GM21825 (cell line): Measurements from ENCODE around the gene RNF26.

Experiments
- ATAC-seq: cut with Tn5 transposase; IDR thresholded peaks from one replicate; pipeline ENCODE4 v1.9.1; 2021; ENCODE audit warnings: mild to moderate bottlenecking, moderate library complexity; ENCODE audit not compliant: unreplicated experiment

RNF26 gene

DNA sequence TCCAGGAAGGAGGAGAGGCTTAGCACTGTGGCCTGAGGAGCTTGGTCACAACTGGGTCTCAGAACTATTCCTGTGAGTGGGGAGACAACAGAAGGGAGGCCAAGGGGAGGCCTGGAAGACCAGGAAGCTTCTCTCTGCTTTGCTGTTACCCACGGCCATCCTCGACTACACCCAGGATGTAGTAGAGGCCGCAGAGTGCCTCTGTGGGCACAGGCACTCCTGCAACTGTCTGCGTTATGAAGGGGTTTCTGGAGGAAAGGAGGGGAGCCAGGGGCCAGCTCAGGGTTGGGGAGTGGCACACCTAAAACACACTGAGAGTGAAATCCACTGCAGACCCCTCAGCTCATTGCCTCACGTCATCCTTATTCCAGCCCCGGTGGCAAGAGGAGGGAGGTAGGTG is 16.0 kb downstream of the RNF26 start:
- ATAC-seq, result no peak

DNA sequence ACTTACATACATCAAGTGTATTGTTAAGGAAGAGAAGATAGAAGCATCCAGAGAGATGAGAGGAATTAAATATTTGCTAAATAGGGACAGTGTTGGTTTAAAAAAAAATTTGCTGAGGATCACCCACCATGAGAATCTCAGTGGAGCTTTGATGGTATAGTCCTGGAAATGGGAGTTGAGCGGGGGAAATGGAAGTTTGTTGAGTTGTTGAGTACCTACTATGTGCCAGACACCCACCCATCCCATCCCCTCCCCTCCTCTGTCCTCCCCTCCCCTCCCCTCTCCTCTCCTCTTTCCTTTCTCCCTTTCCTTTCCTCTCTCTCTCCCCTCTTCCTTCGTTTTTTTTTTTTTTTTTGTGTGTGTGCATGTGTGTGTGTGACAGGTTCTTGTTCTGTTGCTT is 16.9 kb downstream of the RNF26 start:
- ATAC-seq, result no peak

DNA sequence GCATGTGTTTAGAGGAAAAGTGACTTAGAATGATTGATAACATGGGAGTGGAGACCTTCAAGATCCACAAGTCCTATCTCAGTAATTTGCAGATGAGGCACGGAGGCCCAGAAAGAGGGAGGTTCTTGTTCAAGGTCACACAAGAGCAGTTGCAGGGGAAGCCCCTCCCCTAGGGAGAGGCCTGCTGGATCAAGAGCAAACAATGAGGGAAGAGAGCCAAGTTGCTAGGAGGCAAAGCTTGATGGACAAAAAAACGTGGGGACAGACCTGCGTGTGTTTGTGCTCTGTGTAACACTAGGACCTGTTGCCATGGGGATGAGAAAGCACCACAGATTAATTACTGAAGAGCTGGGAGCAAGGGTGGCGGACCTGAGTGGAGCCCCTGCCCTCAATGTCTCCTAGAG is 18.5 kb downstream of the RNF26 start:
- no peak for ATAC-seq

DNA sequence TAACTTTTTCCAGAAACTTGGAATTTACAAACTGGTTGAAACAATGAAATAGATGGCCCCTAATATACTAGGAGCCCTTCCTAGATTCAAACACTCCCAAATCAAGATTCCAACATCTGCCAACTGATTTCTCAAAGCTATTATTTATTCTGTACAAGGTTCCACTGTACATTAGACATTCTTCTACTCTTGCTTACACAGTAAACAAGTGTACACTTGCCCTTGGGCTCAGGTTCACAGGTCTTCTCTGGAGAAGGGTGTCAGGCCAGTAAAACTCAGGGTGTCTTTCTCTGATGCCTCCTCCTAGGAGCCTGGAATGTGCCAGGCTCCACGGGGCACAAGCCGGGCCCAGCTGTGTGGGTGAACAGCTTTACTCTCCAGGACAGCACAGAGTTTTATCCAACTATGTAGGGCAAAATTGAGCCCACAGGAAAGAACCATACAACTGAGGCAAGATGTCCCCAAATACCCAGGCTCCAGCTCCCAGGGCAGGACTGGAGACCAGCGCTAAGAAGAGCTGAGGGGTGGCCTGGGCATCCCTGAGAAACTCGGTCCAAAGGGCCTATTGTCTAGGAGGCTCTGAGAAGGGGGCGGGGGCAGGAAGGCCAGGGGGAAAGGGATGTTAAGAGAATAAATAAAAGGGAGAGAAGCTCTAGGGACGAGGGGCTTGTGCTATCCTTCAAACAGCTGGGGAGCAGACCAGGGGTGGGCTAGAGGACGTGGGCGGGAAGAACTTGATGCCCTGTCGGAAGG is 20.9 kb downstream of the RNF26 start:
- ATAC-seq, result no peak

DNA sequence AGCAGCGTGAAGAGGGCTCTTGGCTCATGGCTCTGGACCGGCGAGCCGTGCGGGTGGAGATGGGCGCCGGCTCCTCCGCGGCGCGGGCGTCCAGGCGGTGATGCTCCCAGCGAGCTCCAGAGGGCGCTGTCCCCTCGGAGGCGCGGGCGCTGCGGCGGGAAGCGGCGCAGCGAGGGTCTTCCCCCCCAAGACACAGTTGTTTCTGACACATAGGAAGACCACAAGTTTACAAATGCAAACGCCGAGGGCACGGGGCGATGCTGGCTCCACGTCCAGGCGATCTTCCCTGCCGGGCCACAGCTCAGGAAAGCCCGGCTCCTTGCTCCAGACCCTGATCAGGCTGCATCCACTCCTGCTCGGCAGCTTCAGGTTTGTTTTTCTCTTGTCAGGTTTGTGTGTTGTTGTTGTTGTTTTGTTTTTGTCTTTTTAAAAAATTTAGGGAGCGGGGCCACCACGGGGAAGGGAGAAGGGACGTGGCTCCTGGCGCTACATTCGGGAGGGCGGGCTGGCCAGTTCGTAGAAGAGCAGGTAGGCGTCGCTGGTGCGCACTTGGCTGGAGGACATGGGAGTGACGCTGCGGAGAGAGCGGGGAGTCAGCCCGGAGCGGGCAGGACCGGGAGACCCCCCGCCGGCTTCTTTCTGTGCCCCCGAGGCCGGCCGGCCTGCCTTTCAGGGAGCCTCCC is 22.2 kb downstream of the RNF26 start:
- ATAC-seq, result peak; percentile 63

DNA sequence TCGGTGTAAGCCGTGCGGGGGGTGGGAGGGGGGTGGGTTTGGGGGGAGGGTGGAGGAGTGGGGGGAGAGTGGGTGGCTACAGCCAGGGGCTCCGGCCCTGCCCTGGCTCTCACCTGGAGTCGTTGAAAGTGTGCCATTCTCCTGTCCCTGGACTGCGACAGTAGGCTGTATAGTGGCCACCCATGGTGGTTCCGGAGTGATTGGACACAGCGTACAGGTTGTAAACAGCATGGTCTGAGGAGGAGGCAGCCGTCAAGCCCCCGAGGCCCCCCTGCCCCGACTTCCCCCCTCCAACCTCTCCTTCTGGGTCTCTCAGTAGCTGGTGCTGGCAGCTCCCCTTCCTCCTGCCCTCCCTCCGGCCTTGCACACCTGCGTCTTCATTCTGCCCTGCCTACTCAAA is 22.7 kb downstream of the RNF26 start:
- no peak for ATAC-seq

DNA sequence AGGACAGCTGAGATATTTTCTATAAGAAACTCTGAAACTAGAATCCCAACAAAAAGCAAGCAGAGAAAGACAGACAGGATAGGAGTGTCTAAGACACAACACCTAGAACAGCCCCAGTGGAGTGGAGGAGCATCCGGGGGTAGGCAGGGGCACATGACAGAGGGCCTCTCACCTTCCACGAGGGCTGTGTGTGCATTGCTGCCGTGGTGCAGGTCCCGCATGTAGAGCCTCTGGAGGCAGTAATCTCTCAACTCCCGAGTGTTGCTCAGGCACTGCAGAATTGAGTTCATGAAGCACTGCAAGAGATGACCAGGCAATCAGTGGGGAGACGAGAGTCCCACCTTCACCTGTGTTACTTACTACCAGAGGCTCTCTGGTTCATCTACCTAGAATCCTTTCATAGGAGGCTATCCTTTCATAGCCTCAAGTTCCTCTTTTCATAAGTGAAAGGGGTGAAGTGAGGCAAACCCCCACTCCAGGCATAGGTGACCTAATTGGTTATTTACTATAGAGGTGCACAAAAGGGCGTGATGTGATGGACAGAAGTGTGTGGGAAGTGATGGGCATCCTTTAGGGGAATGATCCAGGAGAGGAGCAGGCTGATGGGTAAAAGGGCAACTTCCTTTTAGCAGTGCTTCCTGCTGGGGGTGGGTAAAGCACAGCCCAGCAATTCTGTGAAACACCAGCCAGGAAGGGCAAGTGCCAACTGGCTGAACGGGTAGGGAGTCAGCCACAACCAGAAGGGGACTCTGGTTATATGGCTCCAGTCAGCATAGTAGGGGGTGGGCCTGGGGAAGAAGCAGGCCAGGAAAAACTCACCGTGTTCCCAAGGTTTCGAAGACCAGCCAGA is 25.3 kb downstream of the RNF26 start:
- ATAC-seq, result no peak

DNA sequence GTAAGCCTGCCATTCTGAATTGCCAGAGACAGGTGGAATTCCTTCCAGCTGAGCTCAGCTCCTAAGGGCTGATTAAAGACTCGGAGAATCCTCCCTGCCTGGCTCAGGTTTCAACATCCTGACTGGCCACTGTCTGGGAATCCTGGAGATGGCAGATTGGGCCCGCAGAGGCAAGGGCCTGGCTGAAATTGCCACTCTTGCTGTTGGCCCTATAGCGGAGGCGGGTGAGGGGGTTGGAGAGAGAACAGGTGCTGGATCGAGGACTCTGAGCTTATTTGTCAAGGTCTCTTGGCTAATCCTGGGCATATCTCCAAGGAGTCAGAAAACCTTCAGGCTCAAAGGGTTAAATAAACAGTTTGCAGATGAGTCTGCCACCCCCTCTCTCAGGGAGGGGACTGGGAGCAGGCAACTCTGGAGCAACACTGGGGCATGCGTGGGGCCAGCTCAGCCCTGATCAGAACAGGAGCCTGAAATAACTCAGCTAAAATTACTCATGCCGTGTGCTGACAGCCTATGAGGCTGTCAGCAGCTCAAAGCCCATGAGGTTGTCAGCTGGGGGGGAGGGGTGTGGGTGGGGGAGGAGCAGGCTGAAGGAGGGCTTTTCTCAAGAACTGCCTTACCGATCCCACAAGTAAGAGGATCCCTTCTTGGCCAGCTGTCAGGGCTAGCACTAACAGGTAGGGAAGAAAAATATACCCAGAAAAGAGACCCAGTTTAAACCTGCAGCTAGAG is 26.9 kb downstream of the RNF26 start:
- ATAC-seq, result no peak

DNA sequence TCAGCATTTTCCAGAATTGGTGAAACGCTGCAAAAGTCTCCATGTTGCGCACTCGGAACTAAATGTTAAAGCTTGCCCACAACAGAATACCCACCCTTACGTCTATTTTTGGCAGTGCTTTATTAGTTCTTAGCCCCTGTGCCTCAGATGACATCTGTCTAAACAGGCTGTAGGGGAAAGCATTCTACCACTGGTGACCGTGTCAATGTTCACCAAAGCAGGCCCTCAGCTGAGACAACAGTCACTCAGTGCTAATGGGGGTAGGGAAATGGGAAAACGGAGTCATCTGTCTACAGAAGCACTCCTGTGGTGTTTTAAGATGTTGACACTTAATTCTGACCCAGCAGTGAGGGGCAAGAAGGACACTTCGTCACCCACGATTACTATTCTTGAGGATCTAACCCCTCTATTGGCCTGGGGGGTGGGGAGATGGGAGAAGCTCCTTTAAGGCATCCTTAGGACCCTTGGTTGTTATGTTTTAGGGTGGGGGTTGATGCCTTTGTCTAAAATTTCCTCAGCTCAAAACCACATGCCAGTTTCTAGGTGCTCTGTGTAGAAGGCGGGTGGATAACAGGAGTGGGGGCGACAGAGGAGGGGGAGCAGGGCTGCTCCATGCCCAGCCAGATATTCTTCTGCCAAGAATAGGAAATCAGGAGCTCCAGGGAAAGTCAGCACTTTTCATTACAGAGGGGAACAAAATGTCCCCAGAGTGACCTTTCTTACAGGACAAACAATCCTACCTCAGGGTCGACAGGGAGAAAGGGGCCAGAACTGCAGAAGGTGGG is 27.8 kb downstream of the RNF26 start:
- ATAC-seq, result no peak

DNA sequence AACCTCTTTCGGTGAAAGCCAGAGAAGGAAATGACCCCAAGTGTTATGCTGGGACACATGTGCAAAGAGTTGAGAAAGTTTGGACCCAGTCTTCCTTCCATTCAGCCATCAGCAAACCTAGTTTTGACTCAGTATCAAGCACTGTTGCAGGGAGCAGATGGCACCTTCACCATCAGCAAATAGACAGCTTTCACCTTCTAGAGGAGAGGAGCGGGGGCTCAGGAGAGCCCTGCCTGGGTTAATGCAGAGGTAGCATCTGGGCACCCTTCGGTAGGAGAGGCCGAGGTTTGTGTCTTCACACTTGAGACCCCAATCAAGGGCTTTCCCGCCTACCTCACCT is 28.4 kb downstream of the RNF26 start:
- ATAC-seq, result no peak

DNA sequence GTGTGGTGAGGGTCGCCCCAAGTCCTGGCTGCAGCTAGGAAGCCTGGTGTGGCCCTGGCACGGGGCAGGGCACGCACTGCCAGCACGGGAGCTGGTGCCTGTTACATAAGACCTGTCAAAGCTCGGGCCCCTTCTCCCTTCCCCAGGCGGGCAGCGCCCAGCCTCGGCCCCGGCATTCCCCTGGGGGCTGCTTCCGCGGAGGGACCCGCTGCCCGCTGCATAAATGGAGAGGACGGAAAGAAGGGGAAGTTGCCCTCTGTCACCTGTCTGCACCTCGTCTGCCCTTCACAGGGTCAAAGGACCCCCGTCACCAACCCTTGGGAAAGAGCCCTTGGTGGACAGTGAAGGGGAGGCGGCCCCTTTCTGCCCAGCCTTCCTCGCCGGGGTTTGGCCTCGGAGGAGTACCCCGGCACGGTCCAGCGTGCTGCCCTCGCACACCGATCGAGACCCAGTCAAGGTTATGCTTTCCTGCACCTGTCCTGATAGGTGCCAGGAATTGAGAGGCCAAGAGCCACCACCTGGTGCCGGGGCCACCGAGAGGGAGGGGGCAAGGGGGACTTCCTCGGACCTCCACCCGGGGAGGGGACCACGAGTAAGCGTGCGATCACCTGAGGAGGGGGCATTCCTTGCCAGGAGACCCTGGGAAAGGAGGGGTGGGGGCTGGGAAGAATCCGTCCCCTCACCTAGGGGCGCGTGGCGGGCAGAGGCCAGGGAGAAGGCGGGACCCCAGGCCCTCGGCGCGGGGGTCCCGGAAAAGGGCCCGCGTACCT is 28.9 kb downstream of the RNF26 start:
- no peak for ATAC-seq

DNA sequence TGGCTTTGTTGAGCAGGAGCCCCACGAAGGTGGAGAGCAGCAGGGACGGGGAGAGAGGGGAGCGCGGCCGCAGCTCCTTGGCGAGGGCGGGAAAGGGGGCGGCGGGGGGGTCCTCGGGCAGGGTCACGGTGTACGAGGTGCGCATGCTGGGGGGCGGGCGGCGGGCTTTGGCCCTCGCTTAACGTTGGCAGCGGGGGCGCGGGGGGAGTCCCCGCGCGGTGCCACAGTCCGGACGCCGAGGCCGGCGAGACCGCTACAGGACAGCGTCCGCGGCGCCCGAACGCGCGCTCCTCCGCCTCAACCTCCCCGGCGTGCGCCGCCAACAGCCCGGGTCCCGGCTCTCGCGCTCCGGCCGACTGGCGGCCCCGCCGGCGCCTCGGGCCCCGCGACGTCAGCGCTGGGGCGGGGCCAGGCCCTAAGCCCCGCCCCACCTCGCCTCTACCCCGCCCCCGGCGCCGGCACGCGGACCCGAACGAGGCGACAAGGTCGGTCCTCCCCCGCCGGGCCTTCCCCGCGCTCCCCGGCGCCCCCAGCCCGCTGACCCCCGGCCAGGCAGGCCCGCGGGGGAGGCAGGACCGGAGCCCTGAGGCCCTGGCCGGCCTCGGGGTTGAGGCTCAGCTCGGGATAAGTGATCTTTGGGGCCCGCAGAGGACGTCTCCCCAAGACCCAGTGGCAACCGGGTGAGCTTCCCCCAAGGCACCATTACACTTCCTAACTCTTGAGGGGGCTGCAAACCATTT is 29.7 kb downstream of the RNF26 start:
- ATAC-seq, result no peak

DNA sequence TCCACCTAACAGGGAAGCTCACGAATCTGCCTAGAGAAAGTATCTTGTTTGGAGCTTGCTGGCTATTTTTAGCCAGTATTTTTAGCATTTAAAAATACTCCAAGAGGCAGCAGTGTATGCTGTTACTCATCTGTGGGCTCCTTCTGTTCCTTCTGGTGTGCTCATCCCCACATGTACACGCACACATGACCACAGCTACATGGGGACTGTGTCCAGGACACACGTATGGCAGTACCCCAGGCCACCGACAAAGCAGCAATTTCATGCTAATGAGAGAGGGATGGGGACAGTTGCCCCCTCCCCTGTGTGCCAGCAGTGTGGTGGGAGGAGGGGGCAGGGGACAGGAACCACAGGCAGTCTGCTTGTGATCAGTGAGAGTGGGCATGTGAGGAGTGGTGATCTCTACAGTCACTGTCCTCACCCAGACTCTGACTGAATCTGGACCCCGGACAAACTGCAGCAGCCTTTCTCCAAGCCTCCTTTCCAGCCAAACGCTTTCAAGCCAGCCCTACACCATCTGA is 30.8 kb downstream of the RNF26 start:
- no peak for ATAC-seq

DNA sequence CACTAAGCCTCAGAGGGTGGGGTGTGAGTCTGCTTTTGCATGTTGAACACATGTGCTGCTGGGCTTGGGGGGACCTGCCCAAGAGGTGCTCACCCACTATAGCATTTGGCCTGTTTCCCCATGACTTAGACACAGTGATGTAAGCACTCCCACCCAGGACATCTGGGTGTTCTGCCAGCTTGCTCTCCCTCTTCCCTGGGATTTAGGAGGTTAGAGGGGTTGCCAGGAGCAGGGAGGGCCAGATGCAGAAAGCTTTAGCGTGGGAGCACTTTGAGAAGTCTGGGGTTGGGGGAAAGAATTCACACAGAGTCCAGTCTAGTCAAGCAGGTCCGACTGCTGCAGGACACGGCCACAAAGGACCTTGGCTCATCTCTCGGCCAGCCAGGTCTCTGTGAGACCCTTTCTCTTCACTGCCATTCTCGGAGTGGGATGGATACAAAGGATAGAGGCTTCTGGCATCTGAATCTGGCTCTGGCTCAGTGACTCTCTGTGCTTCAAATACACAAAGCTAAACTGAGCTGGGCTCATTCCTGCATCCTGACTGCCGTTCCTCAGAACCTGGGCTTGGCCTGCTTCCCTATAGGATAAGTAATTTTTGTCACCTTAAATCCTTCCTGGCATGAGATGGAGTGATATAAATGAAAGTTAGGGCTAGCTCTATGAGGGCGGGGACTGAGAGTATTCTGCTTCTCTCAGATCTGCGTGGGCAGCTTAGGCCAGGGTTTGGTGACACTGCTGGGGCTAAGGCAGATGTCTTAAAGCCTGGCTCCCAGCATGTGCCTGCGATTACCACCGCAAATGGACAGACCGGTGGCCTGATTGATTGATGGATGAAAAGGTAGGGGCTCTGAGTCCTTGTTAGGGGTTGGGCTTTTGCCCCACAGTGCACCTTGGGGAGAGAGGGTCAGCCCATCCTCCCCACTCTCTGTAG is 32.6 kb downstream of the RNF26 start:
- no peak for ATAC-seq

DNA sequence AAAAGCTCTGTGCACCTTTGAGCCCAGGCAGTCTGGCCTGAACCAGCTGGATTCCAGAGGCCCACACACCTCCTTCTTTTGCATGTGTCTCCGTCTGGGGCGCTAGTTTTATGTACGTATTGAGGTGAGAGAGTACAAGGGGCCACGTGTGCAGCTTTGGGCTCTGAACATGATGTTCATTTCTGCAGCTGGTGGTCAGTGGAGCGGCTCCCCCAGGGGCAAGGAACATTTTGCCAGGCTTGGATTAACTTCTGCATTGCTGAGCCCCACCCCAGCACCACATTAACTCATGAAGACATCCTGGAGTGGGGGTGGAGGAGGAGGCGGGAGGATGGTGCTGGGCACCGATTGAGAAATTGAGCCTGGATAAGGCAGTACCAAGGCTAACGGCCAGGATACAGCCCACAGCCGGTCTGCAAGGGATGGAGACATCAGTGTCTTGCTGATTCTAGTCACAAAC is 33.4 kb downstream of the RNF26 start:
- no peak for ATAC-seq

DNA sequence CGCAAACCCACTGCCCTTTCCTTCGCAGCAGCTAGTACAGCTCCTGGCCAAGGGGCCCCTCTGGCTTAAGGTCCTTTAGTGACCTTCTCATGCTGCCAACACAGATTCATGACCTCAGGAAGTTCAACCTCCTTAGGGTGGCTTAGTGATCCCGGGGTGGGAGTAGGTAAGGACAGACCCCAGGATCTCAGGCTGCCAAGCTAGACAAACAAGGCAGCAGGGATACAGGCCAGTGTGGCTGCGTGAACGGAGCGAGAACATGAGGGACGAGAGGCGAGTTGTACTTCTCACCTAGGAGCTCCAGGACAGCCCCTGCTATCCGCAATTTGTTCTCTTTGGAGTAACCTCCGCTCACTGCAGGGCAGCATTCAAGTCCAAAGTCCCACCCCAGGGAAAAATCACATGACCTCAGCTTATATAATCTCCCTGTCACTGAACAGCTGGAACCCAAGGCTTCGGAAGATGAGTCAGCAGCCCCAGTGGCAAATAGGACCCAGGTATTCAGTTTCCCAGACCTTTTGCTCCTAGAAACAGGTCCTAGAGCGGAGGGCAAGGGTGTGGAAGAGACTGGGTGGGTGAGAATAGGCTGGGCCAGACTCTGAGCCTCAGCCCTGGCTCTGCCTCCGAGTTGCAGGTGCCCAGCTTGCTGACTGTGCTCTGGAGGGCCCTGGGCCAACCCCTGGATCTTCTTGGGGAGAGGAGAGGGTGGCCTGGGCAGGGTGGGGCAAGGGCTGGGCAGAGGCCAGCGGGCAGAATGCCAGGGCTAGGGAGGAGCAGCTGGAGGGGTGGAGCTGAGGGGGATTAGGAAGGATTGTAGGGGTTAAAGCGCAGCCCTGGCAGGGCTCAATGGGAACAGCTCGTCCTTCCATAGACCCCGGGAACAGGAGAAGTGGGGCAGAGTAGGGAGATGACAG is 34.1 kb downstream of the RNF26 start:
- ATAC-seq, result no peak
